ENCODE data around the gene SVOP. TPM values are rescaled to one million over a fixed set of nuclear protein-coding genes. Genes with fewer than 3 reads are reported as not detected.

The SVOP gene
- total and polyA plus RNA-seq, 2 donors (not counting 1 experiment from before 2014, with no cell fraction given), result not detected

GRCh38 chr12:108935159-108935763 lies 85.6 kb downstream of the SVOP start:
- ChIA-PET POLR2A (no interaction called here), CTCF (no interaction called here)
- H3K4me1 Mint-ChIP-seq, result peaks cover 13% of the 10 kb centered on the region
- no peaks in the 10 kb centered on the region for H3K36me3 ChIP-seq (replicated peaks in 1 of 2; ENCODE audit: control extremely low read depth in 1 of 2, control insufficient read depth in 1 of 2, extremely low read depth in 1 of 2, insufficient read depth in 2 of 2, low read length in 1 of 2)
- H3K4me3 Mint-ChIP-seq, result no peak overlapping the region
- H2AFZ ChIP-seq (ENCODE audit: insufficient read depth, low read depth, low read length, poor library complexity, severe bottlenecking), result no peak overlapping the region
- intact Hi-C loops (cut with micrococcal nuclease), result no loop called here
- H3K9me3 ChIP-seq (ENCODE audit: control extremely low read depth in 1 of 3, control insufficient read depth in 2 of 3, insufficient read depth in 1 of 3, low read length in 2 of 3), result no peaks in the 10 kb centered on the region
- no peak overlapping the region for H3K27ac Mint-ChIP-seq
- H3K4me3 ChIP-seq (ENCODE audit: control extremely low read depth in 1 of 5, extremely low read depth in 1 of 5, insufficient read depth in 1 of 5, low read depth in 2 of 5, low read length in 4 of 5), result no peak overlapping the region
- H3K27me3 Mint-ChIP-seq, result peaks cover 13% of the 10 kb centered on the region
- H3K27me3 ChIP-seq (replicated peaks in 1 of 4; ENCODE audit: control extremely low read depth in 1 of 4, control insufficient read depth in 3 of 4, insufficient read depth in 4 of 4, low read length in 3 of 4), result peaks cover 0 to 9% (median 1%) of the 10 kb centered on the region in 4 experiments
- no peaks in the 10 kb centered on the region for H3K9me3 Mint-ChIP-seq (ENCODE audit: insufficient read depth)
- no peak overlapping the region for H3K27ac ChIP-seq (ENCODE audit: low read length in 2 of 2)
- no peak for TF ChIP-seq EZH2 (IDR thresholded peaks at IDR 0.05; ENCODE audit: borderline replicate concordance, insufficient read depth, low read depth, low read length, poor library complexity, severe bottlenecking)
- TF ChIP-seq CTCF (IDR thresholded peaks at IDR 0.05), result no peak
- WGBS (ENCODE audit: insufficient coverage), result 86% methylated on average over 2 of the region's 7 CpGs
- peaks cover 4 to 8% of the 10 kb centered on the region in 2 donors for H3K4me1 ChIP-seq (ENCODE audit: control insufficient read depth in 2 of 2, insufficient read depth in 2 of 2, low read length in 2 of 2)
- no peaks in the 10 kb centered on the region for H3K79me2 ChIP-seq (ENCODE audit: control insufficient read depth, insufficient read depth, low read length)
- no peak for ATAC-seq (ENCODE audit: low read depth)
- no peak for DNase-seq
- no peaks in the 10 kb centered on the region for H4K20me1 ChIP-seq (ENCODE audit: control insufficient read depth, insufficient read depth, low read length, poor library complexity, severe bottlenecking)
- no peak overlapping the region for H3K4me2 ChIP-seq (replicated peaks; ENCODE audit: low read depth, low read length, poor library complexity, severe bottlenecking)
- H3K9ac ChIP-seq (ENCODE audit: low read length), result no peak overlapping the region

- Histone ChIP-seq H3K4me1 (ENCODE audit: control insufficient read depth in 2 of 2, insufficient read depth in 2 of 2, low read length in 2 of 2) (peaks cover 11 to 17% of the 10 kb centered on the region in 2 donors), H3K9ac (ENCODE audit: low read length) (no peak overlapping the region), H3K9me3 (ENCODE audit: control extremely low read depth in 1 of 3, control insufficient read depth in 2 of 3, insufficient read depth in 1 of 3, low read length in 2 of 3) (no peaks in the 10 kb centered on the region), H3K4me3 (ENCODE audit: control extremely low read depth in 1 of 5, extremely low read depth in 1 of 5, insufficient read depth in 1 of 5, low read depth in 2 of 5, low read length in 4 of 5) (no peak overlapping the region), H4K20me1 (ENCODE audit: control insufficient read depth, insufficient read depth, low read length, poor library complexity, severe bottlenecking) (no peaks in the 10 kb centered on the region), H2AFZ (ENCODE audit: insufficient read depth, low read depth, low read length, poor library complexity, severe bottlenecking) (no peak overlapping the region), H3K36me3 (replicated peaks in 1 of 2; ENCODE audit: control extremely low read depth in 1 of 2, control insufficient read depth in 1 of 2, extremely low read depth in 1 of 2, insufficient read depth in 2 of 2, low read length in 1 of 2) (no peaks in the 10 kb centered on the region), H3K27ac (ENCODE audit: low read length in 2 of 2) (no peak overlapping the region), H3K4me2 (replicated peaks; ENCODE audit: low read depth, low read length, poor library complexity, severe bottlenecking) (no peak overlapping the region), H3K27me3 (replicated peaks in 1 of 4; ENCODE audit: control extremely low read depth in 1 of 4, control insufficient read depth in 3 of 4, insufficient read depth in 4 of 4, low read length in 3 of 4) (peaks cover 0 to 9% (median 1%) of the 10 kb centered on the region in 4 experiments), H3K79me2 (ENCODE audit: control insufficient read depth, insufficient read depth, low read length) (no peaks in the 10 kb centered on the region)
- Mint-ChIP-seq H3K27me3 (peaks cover 13% of the 10 kb centered on the region), H3K4me1 (peaks cover 17% of the 10 kb centered on the region), H3K27ac (no peak overlapping the region), H3K4me3 (no peak overlapping the region), H3K9me3 (ENCODE audit: insufficient read depth) (no peaks in the 10 kb centered on the region)
- no peak for TF ChIP-seq EZH2 (IDR thresholded peaks at IDR 0.05; ENCODE audit: borderline replicate concordance, insufficient read depth, low read depth, low read length, poor library complexity, severe bottlenecking)
- TF ChIP-seq CTCF (IDR thresholded peaks at IDR 0.05), result no peak
- CTCF ChIA-PET, result interaction anchor here (4.6 kb wide), 1 partner anchor 17 kb away, joined by 15 read pairs; no protein-coding TSS in a partner anchor
- ATAC-seq (ENCODE audit: low read depth), result no peak
- WGBS (ENCODE audit: insufficient coverage), result 86% methylated on average over 6 of the region's 6 CpGs
- DNase-seq, result no peak
- intact Hi-C loops (cut with micrococcal nuclease), result no loop called here
- POLR2A ChIA-PET, result no interaction called here
These were observed 86.9 kb downstream of the SVOP start for GRCh38 chr12:108933949-108934348.

All from B cell (primary cell).